ENCODE measurements around the gene SND1.
A peak's percentile ranks its signal among the peaks of the same experiment; 100 is the strongest.

The SND1 gene

GRCh38 chr7:127803626-127804025, 151.6 kb downstream of the SND1 start (continued):
- TF ChIP-seq ZNF37A (tag by site-specific recombination; IDR thresholded peaks at IDR 0.05): 0 out of 2 replicates have a peak, but pooled peaks have one; percentile 57
- 0 out of 2 replicates have a peak, but pooled peaks have one; percentile 38 for TF ChIP-seq ZNF677 (tag by site-specific recombination; IDR thresholded peaks at IDR 0.05)
- TF ChIP-seq ZNF660 (tag by site-specific recombination; IDR thresholded peaks at IDR 0.05): peak; percentile 89

- POLR2A ChIA-PET: no interaction called here
- CTCF ChIA-PET: interaction anchor here (1.4 kb wide), 1 partner anchor 14 kb away, joined by 3 read pairs; no protein-coding TSS in a partner anchor
Measured at GRCh38 chr7:127807340-127807739, 155.3 kb downstream of the SND1 start.

GRCh38 chr7:127807829-127808228, 155.8 kb downstream of the SND1 start:
- H3K36me3 ChIP-seq (ENCODE audit: control insufficient read depth in 2 of 2, insufficient read depth in 1 of 2, low read length in 2 of 2): peaks cover 0 to 20% of the 10 kb centered on the region in 2 experiments; a peak in 1 of 3 replicates
- ChIA-PET CTCF (interaction anchor here (1.4 kb wide), 1 partner anchor 15 kb away, joined by 3 read pairs; no protein-coding TSS in a partner anchor), POLR2A (no interaction called here)
- no peak overlapping the region for H3K4me3 ChIP-seq (ENCODE audit: low read depth, low read length)
- H3K27ac ChIP-seq (ENCODE audit: extremely low read depth, low read depth, low read length): no peak overlapping the region
- 0 out of 2 replicates have a peak, but pooled peaks cover 6% of the 10 kb centered on the region for H3K4me1 ChIP-seq (ENCODE audit: control insufficient read depth, insufficient read depth, low read length)
- H3K9me3 ChIP-seq (ENCODE audit: control insufficient read depth, insufficient read depth, low read depth, low read length): no peaks in the 10 kb centered on the region
- TF ChIP-seq ZFP69B (tag by site-specific recombination; IDR thresholded peaks at IDR 0.05): no peak
- TF ChIP-seq ZNF660 (tag by site-specific recombination; IDR thresholded peaks at IDR 0.05): no peak
- TF ChIP-seq, protein P1, sequence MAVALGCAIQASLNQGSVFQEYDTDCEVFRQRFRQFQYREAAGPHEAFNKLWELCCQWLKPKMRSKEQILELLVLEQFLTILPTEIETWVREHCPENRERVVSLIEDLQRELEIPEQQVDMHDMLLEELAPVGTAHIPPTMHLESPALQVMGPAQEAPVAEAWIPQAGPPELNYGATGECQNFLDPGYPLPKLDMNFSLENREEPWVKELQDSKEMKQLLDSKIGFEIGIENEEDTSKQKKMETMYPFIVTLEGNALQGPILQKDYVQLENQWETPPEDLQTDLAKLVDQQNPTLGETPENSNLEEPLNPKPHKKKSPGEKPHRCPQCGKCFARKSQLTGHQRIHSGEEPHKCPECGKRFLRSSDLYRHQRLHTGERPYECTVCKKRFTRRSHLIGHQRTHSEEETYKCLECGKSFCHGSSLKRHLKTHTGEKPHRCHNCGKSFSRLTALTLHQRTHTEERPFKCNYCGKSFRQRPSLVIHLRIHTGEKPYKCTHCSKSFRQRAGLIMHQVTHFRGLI (tag by site-specific recombination; IDR thresholded peaks at IDR 0.05): no peak
- TF ChIP-seq ZNF510 (tag by site-specific recombination; IDR thresholded peaks at IDR 0.05; ENCODE audit: insufficient replicate concordance): no peak
- TF ChIP-seq ZNF10 (tag by site-specific recombination; IDR thresholded peaks at IDR 0.05): no peak
- TF ChIP-seq ZNF707 (tag by site-specific recombination; IDR thresholded peaks at IDR 0.05): no peak
- no peak for TF ChIP-seq FEZF1 (tag by site-specific recombination; IDR thresholded peaks at IDR 0.05)
- TF ChIP-seq ZNF785 (tag by site-specific recombination; IDR thresholded peaks at IDR 0.05): no peak
- TF ChIP-seq ZNF549 (tag by site-specific recombination; IDR thresholded peaks at IDR 0.05): no peak
- no peak for TF ChIP-seq HOXA7 (CRISPR knock-in tag; IDR thresholded peaks at IDR 0.05; ENCODE audit: borderline replicate concordance)
- TF ChIP-seq ZNF24 (tag by site-specific recombination; IDR thresholded peaks at IDR 0.05): no peak
- no peak for TF ChIP-seq TCF7L2 (IDR thresholded peaks at IDR 0.05; ENCODE audit: borderline replicate concordance, low read depth, low read length)
- no peak for TF ChIP-seq ZNF658 (tag by site-specific recombination; IDR thresholded peaks at IDR 0.05)
- TF ChIP-seq ZNF426 (tag by site-specific recombination; IDR thresholded peaks at IDR 0.05): no peak
- no peak for TF ChIP-seq OVOL3 (tag by site-specific recombination; IDR thresholded peaks at IDR 0.05)
- no peak for TF ChIP-seq ZNF747 (tag by site-specific recombination; IDR thresholded peaks at IDR 0.05)
- TF ChIP-seq ZNF521 (tag by site-specific recombination; IDR thresholded peaks at IDR 0.05): no peak
- TF ChIP-seq, protein P2, sequence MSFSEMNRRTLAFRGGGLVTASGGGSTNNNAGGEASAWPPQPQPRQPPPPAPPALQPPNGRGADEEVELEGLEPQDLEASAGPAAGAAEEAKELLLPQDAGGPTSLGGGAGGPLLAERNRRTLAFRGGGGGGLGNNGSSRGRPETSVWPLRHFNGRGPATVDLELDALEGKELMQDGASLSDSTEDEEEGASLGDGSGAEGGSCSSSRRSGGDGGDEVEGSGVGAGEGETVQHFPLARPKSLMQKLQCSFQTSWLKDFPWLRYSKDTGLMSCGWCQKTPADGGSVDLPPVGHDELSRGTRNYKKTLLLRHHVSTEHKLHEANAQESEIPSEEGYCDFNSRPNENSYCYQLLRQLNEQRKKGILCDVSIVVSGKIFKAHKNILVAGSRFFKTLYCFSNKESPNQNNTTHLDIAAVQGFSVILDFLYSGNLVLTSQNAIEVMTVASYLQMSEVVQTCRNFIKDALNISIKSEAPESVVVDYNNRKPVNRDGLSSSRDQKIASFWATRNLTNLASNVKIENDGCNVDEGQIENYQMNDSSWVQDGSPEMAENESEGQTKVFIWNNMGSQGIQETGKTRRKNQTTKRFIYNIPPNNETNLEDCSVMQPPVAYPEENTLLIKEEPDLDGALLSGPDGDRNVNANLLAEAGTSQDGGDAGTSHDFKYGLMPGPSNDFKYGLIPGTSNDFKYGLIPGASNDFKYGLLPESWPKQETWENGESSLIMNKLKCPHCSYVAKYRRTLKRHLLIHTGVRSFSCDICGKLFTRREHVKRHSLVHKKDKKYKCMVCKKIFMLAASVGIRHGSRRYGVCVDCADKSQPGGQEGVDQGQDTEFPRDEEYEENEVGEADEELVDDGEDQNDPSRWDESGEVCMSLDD (tag by site-specific recombination; IDR thresholded peaks at IDR 0.05): no peak

More at GRCh38 chr7:127807340-127807739, 155.3 kb downstream of the SND1 start:
- Histone ChIP-seq H3K9me3 (ENCODE audit: control insufficient read depth, insufficient read depth, low read depth, low read length) (no peaks in the 10 kb centered on the region), H3K36me3 (ENCODE audit: control insufficient read depth in 2 of 2, insufficient read depth in 1 of 2, low read length in 2 of 2) (peaks cover 0 to 20% of the 10 kb centered on the region in 2 experiments; a peak in 1 of 3 replicates), H3K27ac (ENCODE audit: extremely low read depth, low read depth, low read length) (no peak overlapping the region), H3K4me3 (ENCODE audit: low read depth, low read length) (no peak overlapping the region), H3K4me1 (ENCODE audit: control insufficient read depth, insufficient read depth, low read length) (0 out of 2 replicates have a peak, but pooled peaks cover 5% of the 10 kb centered on the region)
- TF ChIP-seq PBX3 (CRISPR knock-in tag; IDR thresholded peaks at IDR 0.05) (no peak), ZNF37A (tag by site-specific recombination; IDR thresholded peaks at IDR 0.05) (no peak), ZNF155 (tag by site-specific recombination; IDR thresholded peaks at IDR 0.05) (no peak)
- TF ChIP-seq, protein P3, sequence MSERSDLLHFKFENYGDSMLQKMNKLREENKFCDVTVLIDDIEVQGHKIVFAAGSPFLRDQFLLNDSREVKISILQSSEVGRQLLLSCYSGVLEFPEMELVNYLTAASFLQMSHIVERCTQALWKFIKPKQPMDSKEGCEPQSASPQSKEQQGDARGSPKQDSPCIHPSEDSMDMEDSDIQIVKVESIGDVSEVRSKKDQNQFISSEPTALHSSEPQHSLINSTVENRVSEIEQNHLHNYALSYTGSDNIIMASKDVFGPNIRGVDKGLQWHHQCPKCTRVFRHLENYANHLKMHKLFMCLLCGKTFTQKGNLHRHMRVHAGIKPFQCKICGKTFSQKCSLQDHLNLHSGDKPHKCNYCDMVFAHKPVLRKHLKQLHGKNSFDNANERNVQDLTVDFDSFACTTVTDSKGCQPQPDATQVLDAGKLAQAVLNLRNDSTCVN (tag by site-specific recombination; optimal IDR thresholded peaks at IDR 0.05): no peak
- TF ChIP-seq, protein P1 (tag by site-specific recombination; IDR thresholded peaks at IDR 0.05): peak; percentile 65; the same call in 1 of the 2 replicates
